Astrocyte of the cerebellum (primary cell): Measurements from ENCODE around the gene ZDHHC7.

Experiments used
- DNase-seq: peaks from one replicate; pipeline ENCODE4 v3.0.0-alpha.2; 2011; ENCODE audit warnings: low read depth
- H3K4me3 ChIP-seq: 2 replicates; pipeline ENCODE4 v1.5.1; 2011; ENCODE audit warnings: mild to moderate bottlenecking, low read depth, low read length, moderate library complexity
- in situ Hi-C: cut with HindIII; loops from 2 replicates; pipeline ENCODE4 v1.10.0; 2017; ENCODE audit warnings: low sequenced_read_pairs
- TF ChIP-seq, protein P1 (sequence below): IDR thresholded peaks from 2 replicates; pipeline ENCODE4 v1.5.1; 2012; ENCODE audit warnings: low read length, low read depth, moderate library complexity, mild to moderate bottlenecking; ENCODE audit errors: missing control alignments

ZDHHC7 gene

DNA sequence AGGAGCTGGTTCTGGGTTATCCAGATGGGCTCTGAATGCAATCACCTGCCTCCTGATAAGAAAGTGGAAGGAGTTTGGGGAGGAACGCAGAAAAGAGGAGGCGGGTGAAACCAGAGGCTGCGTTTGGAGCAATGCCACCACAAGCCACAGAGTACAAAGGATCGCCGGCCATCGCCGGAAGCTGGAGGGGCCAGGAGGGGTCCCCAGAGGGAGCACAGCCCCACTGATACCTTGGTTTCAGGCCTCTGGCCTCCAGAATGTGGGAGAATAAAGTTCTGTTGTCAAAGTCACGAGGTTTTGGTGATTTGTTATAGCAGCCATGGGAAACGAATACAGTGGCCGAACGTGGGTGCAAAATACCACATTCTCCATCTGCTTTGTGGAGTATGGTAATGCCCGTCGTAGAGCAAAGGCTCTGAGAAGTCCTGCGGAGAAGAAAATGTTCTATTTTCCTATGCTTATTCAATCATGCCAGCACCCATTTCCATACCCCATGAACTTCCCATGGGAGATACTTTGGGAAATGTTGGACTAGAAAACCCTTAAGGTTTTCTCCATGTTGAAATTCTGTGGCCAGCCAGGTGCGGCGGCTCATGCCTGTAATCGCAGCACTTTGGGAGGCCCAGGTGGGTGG lies 51.4 kb downstream of the ZDHHC7 start:
- in situ Hi-C loops: no loop called here
- DNase-seq: no peak
- TF ChIP-seq, protein P1, sequence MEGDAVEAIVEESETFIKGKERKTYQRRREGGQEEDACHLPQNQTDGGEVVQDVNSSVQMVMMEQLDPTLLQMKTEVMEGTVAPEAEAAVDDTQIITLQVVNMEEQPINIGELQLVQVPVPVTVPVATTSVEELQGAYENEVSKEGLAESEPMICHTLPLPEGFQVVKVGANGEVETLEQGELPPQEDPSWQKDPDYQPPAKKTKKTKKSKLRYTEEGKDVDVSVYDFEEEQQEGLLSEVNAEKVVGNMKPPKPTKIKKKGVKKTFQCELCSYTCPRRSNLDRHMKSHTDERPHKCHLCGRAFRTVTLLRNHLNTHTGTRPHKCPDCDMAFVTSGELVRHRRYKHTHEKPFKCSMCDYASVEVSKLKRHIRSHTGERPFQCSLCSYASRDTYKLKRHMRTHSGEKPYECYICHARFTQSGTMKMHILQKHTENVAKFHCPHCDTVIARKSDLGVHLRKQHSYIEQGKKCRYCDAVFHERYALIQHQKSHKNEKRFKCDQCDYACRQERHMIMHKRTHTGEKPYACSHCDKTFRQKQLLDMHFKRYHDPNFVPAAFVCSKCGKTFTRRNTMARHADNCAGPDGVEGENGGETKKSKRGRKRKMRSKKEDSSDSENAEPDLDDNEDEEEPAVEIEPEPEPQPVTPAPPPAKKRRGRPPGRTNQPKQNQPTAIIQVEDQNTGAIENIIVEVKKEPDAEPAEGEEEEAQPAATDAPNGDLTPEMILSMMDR: no peak
- H3K4me3 ChIP-seq: no peak overlapping the region

DNA sequence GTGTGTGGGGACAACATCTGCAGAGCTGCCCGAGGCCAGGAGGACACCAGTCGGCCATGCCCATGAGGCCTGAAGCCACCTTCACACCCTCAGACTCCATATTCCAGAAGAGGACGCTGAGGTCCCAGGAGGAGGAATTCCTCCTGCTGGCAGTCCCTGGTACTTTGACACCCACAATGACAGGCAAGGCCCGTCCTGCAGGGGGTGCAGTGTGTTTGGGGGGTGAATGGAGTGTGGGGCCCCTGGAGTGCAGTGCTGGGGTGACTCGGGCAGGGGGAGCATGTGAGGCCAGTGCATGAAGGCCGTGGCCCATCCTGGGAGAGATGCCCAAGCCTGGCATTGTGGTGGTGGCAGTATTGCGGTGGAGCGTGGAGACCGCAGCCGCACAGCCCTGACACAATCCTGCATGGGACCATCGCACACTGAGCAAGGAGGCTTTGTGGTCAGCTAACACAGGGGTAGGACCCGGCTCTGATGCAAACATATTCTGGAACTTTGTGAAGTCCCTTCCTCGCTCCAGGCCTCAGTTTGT lies 52.2 kb downstream of the ZDHHC7 start:
- H3K4me3 ChIP-seq: no peak overlapping the region
- in situ Hi-C loops: no loop called here
- TF ChIP-seq, protein P1: no peak
- DNase-seq: no peak

DNA sequence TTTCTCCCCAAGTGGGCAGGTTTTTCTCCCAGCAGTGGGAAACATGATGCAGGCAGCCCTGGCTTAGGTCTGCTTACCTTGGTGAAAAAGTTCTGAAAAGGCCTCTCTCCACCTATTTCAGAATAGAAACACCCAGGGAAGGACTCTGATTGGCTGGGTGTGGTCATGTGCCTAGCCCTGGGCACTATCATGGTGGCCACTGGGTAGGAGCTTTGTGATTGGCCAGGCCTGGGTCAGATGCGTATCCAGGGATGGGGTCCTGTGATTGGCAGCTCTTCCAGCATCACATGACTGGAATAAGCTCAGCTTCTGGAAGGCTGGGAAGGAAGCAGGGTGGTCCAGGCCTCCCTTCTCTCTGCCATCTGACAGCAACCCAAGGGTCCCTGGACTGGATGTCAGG lies 53.5 kb downstream of the ZDHHC7 start:
- no peak overlapping the region for H3K4me3 ChIP-seq
- TF ChIP-seq, protein P1: no peak
- in situ Hi-C loops: no loop called here
- no peak for DNase-seq

DNA sequence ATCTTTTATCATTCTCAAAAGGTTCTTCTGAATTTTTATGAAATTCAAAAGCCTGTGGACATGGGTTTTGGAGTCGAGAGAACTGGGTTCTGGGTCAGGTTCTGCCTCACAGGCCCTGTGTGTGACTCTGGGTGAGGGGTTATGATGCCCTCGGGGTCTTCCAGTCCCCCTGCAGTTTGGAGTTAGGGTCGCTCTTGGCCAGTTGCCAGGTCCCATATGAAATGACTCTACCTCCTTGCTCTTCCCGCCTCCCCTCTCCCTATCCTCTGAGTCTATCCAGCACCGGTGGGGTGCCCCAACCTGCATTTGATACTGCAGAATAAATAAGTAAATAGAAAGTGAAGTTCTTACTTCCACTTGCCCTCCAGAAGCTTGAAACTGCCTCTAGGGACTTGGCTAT lies 54.1 kb downstream of the ZDHHC7 start:
- in situ Hi-C loops: no loop called here
- DNase-seq: no peak
- no peak overlapping the region for H3K4me3 ChIP-seq
- TF ChIP-seq, protein P1: no peak

DNA sequence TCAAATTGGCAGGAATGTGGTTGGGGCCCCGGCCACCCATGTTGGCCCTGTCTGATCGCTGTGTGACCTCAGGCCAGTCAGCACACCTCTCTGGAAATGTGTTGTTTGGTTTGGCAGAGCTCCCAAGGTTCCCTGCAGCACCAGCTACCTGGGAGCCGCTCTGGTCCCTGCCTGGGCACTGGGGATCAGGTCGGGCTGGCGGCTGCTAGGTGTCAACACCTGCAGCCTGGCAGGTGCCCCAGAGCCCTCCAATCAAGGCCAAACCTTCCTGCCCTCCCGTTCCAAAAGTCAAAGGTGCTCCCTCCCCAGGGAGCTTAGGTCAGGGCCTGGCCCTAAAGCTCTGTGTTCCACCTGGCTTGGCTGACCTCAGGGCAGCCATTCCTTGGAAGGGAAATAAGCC lies 55.9 kb downstream of the ZDHHC7 start:
- DNase-seq: no peak
- H3K4me3 ChIP-seq: no peak overlapping the region
- TF ChIP-seq, protein P1: no peak
- in situ Hi-C loops: no loop called here

DNA sequence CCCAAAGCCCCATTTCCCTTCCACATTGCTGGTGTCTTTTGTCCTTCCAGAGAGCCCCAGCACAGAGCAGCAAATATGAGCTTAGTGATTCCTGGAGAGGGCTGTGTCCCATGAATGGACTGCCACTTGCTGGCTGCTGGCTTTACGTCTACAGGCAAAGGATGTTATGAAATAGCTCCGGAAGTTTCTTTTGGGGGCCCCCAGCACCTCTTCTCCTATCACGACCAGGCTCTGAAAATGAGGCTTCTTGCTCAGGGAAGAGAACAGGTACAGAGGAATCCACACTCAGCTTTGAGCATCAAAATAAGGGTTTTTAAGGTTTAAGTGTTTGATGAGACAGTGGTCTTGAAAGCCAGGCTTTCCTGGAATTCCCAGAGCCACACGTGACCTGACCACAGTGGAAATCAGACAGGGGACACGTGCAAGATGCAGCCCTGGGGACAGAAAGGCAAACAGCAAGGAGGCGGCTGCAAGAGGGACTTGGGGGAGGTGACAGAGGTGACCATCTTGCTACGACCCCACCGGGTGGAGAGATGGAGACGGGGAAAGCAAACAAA lies 58.1 kb downstream of the ZDHHC7 start:
- TF ChIP-seq, protein P1: no peak
- DNase-seq: no peak
- in situ Hi-C loops: no loop called here
- no peak overlapping the region for H3K4me3 ChIP-seq
